HUES6 (cell line): ENCODE results near the gene ROR1.
"Not testable (repeated sequence)": the region's sequence is repeated elsewhere in the genome, so short reads cannot be mapped to it uniquely, and the experiment has no call there.

Source experiments
- H3K27ac ChIP-seq: 2 replicates; pipeline ENCODE4 v1.7.0; 2013; ENCODE audit warnings: low read depth, mild to moderate bottlenecking, low read length, inconsistent platforms
- H3K27me3 ChIP-seq: 2 replicates; pipeline ENCODE4 v1.6.1; 2013; ENCODE audit warnings: low read length; ENCODE audit not compliant: control insufficient read depth, insufficient read depth
- H3K36me3 ChIP-seq: 2 replicates; pipeline ENCODE4 v1.6.1; 2013; ENCODE audit warnings: low read length; ENCODE audit not compliant: control insufficient read depth, insufficient read depth
- H3K4me1 ChIP-seq: 2 replicates; pipeline ENCODE4 v1.6.1; 2013; ENCODE audit warnings: low read length; ENCODE audit not compliant: control insufficient read depth, insufficient read depth
- H3K4me3 ChIP-seq: 2 replicates; pipeline ENCODE4 v1.5.1; 2013; ENCODE audit warnings: low read depth, low read length
- H3K9ac ChIP-seq: one replicate; pipeline ENCODE4 v1.6.1; 2013; ENCODE audit warnings: mild to moderate bottlenecking, low read length
- H3K9me3 ChIP-seq: 2 replicates; pipeline ENCODE4 v1.6.1; 2013; ENCODE audit warnings: low read depth, low read length; ENCODE audit not compliant: control insufficient read depth, insufficient read depth

ROR1 gene

DNA sequence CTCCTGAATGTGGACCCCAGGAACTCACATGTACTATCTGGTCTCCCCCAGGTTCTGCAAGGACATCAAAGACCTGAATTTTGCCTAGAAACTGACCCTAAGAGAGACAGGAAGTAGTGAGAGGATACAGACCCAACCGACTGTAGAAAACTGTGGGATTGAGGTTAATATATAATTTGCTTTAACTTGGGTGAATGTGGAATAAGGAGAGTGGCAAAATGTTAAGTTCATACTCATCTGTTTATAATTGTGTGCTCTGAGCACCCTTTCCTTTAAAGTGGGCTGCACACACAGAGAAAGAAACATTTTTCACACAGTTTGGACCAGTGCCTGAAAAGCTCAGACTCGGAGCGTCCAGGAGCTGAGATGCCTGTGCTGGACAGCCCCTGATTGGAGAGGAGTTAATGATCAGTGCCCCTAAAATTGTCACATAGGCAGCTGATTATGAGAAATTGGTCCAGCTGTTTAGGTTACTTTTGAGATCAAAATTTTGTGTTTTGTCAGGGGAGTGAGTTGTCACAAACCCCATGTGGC, 37.2 kb downstream of the ROR1 start:
- H3K27ac ChIP-seq = no peak overlapping the region
- no peaks in the 10 kb centered on the region for H3K27me3 ChIP-seq
- no peak overlapping the region for H3K4me3 ChIP-seq
- H3K9ac ChIP-seq = no peak overlapping the region
- peaks cover 20% of the 10 kb centered on the region for H3K9me3 ChIP-seq
- H3K4me1 ChIP-seq = peaks cover 7% of the 10 kb centered on the region; the same call in 1 of the 2 replicates
- H3K36me3 ChIP-seq = peaks cover 6% of the 10 kb centered on the region

DNA sequence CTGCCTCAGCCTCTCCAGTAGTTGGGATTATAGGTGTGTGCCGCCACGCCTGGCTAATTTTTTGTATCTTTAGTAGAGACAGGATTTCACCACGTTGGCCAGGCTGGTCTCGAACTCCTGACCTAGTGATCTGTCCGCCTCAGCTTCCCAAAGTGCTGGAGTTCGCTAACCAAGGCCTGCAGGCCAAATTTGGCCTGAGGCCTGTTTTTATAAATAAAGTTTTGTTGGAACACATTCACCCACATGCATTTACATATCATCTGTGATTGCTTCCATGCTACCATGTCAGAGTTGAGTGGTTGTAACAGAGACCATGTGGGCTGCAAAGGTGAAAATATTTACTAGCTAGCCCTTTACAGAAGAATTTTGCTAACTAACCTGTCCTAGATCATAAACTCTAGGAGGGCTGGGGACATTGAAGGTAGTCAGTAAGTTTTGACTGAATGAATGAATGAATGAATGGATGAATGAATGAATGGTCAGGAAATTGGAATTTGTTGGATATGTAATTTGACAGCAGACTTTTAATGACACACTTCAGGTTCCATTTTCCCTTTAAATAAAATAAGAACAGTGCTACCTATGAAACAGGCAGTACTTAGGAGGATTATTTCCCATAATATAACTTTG, 38.4 kb downstream of the ROR1 start:
- no peaks in the 10 kb centered on the region for H3K27me3 ChIP-seq

DNA sequence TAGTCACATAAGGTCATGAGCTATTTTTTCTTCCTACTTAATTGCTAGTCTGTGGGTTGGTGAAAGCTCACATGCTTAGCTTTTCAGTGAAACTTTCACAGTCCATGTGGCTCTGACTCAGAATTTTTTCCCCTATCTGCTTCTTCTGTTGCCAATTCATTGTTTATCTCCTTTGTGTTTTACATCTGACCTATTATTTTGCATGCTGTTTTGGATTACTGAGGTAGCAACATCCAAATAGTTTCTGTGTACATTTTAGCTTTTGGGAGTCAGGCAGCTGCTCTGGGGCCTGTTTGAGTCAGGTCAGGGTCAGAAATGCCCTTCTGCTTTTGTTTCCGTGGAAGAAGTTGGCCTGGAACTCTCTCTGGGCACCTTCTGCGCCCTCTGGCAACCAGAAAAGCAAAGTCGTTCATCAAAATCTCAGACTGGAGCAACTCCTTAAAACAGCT, 40.0 kb downstream of the ROR1 start:
- Histone ChIP-seq H3K27me3 (no peaks in the 10 kb centered on the region), H3K4me1 (peaks cover 20% of the 10 kb centered on the region), H3K27ac (no peak overlapping the region), H3K9me3 (peaks cover 27% of the 10 kb centered on the region), H3K4me3 (no peak overlapping the region), H3K36me3 (peaks cover 8% of the 10 kb centered on the region), H3K9ac (no peak overlapping the region)

More for the DNA sequence above, 38.4 kb downstream of the ROR1 start:
- Histone ChIP-seq H3K4me3 (no peak overlapping the region), H3K27ac (no peak overlapping the region), H3K4me1 (peaks cover 12% of the 10 kb centered on the region), H3K9me3 (peaks cover 27% of the 10 kb centered on the region), H3K9ac (no peak overlapping the region), H3K36me3 (peaks cover 8% of the 10 kb centered on the region)

DNA sequence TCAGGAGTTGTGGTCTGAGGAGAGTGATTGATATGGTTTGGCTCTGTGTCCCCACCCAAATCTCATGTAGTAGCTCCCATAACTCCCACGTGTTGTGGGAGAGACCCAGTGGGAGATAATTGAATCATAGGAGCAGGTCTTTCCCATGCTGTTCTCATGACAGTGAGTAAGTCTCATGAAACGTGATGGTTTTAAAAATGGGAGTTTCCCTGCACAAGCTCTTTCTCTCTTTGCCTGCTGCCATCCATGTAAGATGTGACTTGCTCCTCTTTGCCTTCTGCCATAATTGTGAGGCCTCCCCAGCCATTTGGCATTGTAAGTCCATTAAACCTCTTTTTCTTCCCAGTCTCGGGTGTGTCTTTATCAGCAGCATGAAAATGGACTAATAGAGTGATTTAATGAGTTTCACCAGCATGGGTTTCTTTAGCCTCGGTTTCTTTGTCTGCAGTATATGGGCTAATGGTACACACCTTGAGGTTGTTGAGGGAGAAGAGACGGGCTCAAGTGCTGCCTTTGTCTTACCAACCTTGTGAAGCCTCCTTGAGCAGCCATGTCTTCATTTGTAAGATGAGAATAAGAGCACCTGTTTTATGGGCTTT, 42.5 kb downstream of the ROR1 start:
- H3K4me1 ChIP-seq = peaks cover 23% of the 10 kb centered on the region
- H3K27ac ChIP-seq = not testable (repeated sequence)

DNA sequence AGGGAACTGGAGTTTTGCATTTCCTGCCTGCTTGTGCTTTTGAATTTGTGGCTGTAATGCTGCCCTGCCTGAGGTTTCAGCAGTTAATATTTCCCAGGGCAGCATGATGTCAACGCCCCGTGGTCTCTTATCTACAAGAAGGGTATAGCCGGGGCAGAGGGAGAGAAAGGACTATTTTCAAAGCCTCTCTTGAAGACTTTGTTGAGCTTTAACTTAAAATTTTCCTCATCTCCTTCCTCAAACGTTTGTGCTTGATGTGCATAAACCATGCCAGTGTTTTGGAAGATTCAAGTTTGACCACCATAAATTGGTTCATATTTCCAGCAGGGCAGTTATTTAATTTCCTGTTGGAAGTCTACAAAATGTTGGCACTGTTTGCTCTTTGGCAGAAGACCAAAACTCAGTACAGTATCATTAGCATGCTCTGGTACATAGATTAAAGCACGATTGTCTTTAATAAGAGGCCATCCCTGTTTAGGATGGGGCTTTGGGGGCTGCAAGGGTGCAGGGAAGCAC, 43.4 kb downstream of the ROR1 start:
- Histone ChIP-seq H3K36me3 (peaks cover 8% of the 10 kb centered on the region), H3K27me3 (no peaks in the 10 kb centered on the region), H3K27ac (no peak overlapping the region), H3K4me3 (no peak overlapping the region), H3K9me3 (peaks cover 27% of the 10 kb centered on the region), H3K9ac (no peak overlapping the region), H3K4me1 (peaks cover 24% of the 10 kb centered on the region)

More for the DNA sequence above, 42.5 kb downstream of the ROR1 start:
- H3K27me3 ChIP-seq, H3K4me3 ChIP-seq, H3K9ac ChIP-seq, H3K36me3 ChIP-seq: not testable (repeated sequence)
- peaks cover 27% of the 10 kb centered on the region for H3K9me3 ChIP-seq

DNA sequence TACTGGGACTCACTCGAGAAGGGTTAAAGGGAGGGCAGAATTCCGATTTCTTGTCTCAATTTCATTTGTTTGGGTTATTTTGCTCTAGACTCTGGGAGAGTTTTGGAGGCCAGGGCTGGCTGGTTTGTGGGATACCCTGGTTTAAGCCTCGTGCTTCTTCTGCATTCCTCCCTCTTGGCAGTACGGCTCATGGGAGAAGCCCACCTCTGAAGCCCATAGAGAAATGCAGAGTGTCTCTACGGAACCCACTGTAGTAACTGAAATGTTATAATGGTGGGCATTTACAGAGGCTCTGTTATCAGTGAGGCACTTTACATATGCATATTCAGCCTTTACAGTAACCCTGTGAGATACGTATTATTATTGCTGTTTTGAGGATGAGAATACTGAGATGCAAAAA, 43.9 kb downstream of the ROR1 start:
- peaks cover 8% of the 10 kb centered on the region for H3K36me3 ChIP-seq
- no peaks in the 10 kb centered on the region for H3K27me3 ChIP-seq
- no peak overlapping the region for H3K27ac ChIP-seq
- no peak overlapping the region for H3K4me3 ChIP-seq
- no peak overlapping the region for H3K9ac ChIP-seq
- peaks cover 27% of the 10 kb centered on the region for H3K4me1 ChIP-seq
- H3K9me3 ChIP-seq = peaks cover 27% of the 10 kb centered on the region

DNA sequence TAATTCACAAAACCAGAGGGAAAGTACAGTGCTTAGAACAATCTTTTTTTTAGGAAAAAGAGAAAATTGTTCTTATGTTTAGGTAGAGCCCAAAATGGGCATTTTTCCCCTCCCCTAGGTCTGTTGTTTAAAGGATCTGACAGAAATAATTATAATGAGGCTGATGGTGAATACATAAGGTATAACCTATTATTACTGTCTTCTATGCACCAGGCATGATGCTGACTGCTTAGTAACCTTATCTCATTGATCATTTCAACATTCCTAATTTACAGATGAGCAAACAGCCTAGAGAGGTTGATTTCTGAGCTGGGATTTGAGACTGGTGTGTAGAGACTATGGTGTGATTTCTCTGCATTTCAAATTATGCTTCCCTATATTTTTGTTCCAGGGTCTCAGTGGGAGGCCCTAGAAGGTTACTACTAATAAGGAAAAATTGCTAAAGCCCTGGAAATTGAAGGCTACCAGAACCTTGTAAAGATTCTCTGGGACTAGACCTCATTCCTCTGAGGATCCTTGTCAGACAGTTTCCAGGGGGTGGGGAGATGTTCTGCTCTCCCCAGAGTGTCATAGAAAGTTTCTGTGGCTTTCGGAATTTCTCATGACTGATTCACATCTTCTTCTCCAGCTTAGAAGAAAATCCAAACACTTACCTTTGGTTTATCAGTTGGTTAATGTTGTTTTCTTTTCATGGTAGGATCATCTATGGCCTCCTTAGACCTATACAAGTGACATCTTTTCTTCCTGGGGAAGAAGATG, 44.9 kb downstream of the ROR1 start:
- peaks cover 24% of the 10 kb centered on the region for H3K9me3 ChIP-seq
- peaks cover 8% of the 10 kb centered on the region for H3K36me3 ChIP-seq
- H3K4me1 ChIP-seq = peaks cover 27% of the 10 kb centered on the region
- no peak overlapping the region for H3K4me3 ChIP-seq
- no peaks in the 10 kb centered on the region for H3K27me3 ChIP-seq
- H3K9ac ChIP-seq = no peak overlapping the region
- no peak overlapping the region for H3K27ac ChIP-seq

DNA sequence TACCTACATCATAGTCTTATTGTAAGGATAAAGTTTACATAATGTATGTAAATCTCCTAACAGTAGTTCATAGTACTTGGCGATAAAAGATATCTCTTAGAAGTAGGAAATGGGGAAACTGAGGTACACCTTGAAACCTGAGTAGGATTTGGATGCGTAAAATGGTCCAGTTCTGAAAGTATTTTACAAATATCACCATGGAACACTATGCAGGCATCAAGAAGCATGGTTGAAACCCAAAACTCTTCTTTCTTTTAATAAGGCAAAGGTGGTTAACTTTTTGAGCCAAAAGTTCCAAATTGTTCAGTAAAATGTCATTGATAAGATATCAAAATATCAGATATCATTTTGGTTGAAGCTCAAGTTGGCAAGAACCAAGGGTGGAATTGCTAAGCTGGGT, 46.0 kb downstream of the ROR1 start:
- Histone ChIP-seq H3K9ac (no peak overlapping the region), H3K4me3 (no peak overlapping the region), H3K27me3 (no peaks in the 10 kb centered on the region), H3K27ac (no peak overlapping the region), H3K36me3 (peaks cover 8% of the 10 kb centered on the region), H3K4me1 (peaks cover 27% of the 10 kb centered on the region), H3K9me3 (peaks cover 15% of the 10 kb centered on the region)

DNA sequence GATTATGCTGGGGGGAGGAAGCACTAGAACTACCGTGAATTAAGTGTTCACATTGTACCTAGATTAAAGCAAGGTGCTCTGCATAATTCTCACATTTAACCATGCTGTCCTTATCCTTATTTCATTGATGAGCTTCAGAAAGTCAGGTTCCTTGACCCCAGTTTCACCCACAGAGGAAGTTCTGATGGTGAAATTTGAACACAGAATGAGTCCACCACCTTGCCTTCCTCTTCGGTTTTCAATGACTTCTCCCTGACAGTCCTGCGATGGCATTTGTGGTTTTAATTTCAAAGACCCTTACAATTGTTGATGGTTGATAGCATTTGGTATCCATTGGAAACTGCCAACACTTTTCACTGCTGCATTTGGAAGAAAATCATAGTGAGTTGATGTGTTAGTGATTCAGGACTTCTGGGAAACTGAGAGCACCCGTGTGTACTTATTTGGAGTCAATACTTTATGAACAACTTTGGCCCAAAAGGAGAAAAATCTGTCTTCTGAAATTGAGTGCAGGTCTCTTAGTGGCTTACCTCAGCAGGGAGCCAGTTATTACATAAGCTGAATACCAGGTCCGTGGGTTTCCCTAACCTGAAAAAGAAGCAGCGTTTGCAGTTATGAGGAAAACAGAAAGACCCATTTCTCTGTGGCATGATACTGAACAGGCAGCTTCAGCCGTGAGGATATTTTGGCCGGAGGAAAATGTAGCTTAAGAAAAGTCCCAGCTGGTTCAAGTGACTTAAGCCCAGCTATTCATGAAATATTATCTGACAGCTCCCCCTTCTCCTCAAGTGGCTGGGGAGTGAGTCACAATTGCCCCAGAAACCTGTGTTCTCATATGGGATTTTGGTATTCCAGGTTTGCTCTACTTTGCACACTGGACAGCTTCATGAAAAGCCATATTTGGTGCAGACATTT, 47.5 kb downstream of the ROR1 start:
- peaks cover 6% of the 10 kb centered on the region; the same call in 1 of the 2 replicates for H3K9me3 ChIP-seq
- H3K36me3 ChIP-seq = no peaks in the 10 kb centered on the region
- no peaks in the 10 kb centered on the region for H3K27me3 ChIP-seq
- no peak overlapping the region for H3K27ac ChIP-seq
- peaks cover 27% of the 10 kb centered on the region for H3K4me1 ChIP-seq
- H3K9ac ChIP-seq = no peak overlapping the region
- no peak overlapping the region for H3K4me3 ChIP-seq

DNA sequence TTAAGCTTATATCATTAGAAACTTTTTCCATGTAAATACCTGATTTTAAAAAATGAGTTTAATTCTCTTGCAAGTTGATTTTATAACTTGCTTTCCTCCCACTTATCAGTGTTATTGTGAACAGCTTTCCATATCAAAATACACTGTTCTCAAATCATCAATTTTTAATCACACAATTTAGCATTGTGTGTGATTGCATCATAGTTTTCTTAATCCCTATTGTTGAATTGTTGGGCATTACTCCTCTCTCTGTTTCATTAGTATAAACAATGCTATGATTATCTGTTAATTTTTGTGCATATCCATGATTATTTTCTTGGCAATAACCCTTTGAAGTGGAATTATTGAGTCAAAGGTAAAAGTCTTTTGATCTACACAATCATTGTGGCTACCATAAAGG, 48.7 kb downstream of the ROR1 start:
- no peak overlapping the region for H3K4me3 ChIP-seq
- no peak overlapping the region for H3K27ac ChIP-seq
- H3K27me3 ChIP-seq = no peaks in the 10 kb centered on the region
- no peak overlapping the region for H3K9ac ChIP-seq
- peaks cover 3% of the 10 kb centered on the region; the same call in 1 of the 2 replicates for H3K9me3 ChIP-seq
- peaks cover 24% of the 10 kb centered on the region for H3K4me1 ChIP-seq
- no peaks in the 10 kb centered on the region for H3K36me3 ChIP-seq
